HG03025 (cell line): Measurements from ENCODE around the gene SNRPD3.
"Not testable (repeated sequence)": the region's sequence is repeated elsewhere in the genome, so short reads cannot be mapped to it uniquely, and the experiment has no call there.

ENCODE experiments used
- ATAC-seq: cut with Tn5 transposase; IDR thresholded peaks from one replicate; pipeline ENCODE4 v1.9.1; 2021; ENCODE audit warnings: mild to moderate bottlenecking, moderate library complexity; ENCODE audit not compliant: unreplicated experiment, low FRiP score

The SNRPD3 gene

GRCh38 chr22:24590596-24591173 is 34.9 kb downstream of the SNRPD3 start:
- ATAC-seq = no peak

- ATAC-seq = no peak
Observed at GRCh38 chr22:24591286-24591830, 35.6 kb downstream of the SNRPD3 start.

GRCh38 chr22:24592058-24592850 is 36.5 kb downstream of the SNRPD3 start:
- ATAC-seq = no peak

GRCh38 chr22:24592851-24593558 is 37.2 kb downstream of the SNRPD3 start, which contains the start of gene LRRC75B:
Gene LRRC75B (minus strand): TSS chr22:24593073. CDS start chr22:24593039, 34 bp downstream.
- no peak for ATAC-seq

- ATAC-seq = not testable (repeated sequence)
Observed at GRCh38 chr22:24593559-24593835, 37.7 kb downstream of the SNRPD3 start.

GRCh38 chr22:24593836-24594568 is 38.2 kb downstream of the SNRPD3 start:
- ATAC-seq = no peak

GRCh38 chr22:24594569-24595120 is 38.8 kb downstream of the SNRPD3 start:
- no peak for ATAC-seq

GRCh38 chr22:24595228-24595627 is 39.4 kb downstream of the SNRPD3 start:
- ATAC-seq = no peak

- ATAC-seq = no peak
Observed at GRCh38 chr22:24595863-24596262, 40.1 kb downstream of the SNRPD3 start.

- ATAC-seq = not testable (repeated sequence)
Observed at GRCh38 chr22:24597076-24597475, 41.3 kb downstream of the SNRPD3 start.

- no peak for ATAC-seq
Observed at GRCh38 chr22:24599514-24599913, 43.7 kb downstream of the SNRPD3 start.

GRCh38 chr22:24599958-24600715 is 44.3 kb downstream of the SNRPD3 start:
- ATAC-seq = not testable (repeated sequence)

GRCh38 chr22:24601217-24602104 is 45.7 kb downstream of the SNRPD3 start:
- no peak for ATAC-seq

- ATAC-seq = not testable (repeated sequence)
Observed at GRCh38 chr22:24602105-24602749, 46.4 kb downstream of the SNRPD3 start.

GRCh38 chr22:24602847-24603769 is 47.3 kb downstream of the SNRPD3 start, which contains the start of gene GGT1:
Gene GGT1 (plus strand): TSS chr22:24603193. CDS start chr22:24611082, 7,889 bp downstream.
- not testable (repeated sequence) for ATAC-seq

GRCh38 chr22:24603770-24604629 is 48.2 kb downstream of the SNRPD3 start:
- ATAC-seq = not testable (repeated sequence)
